Measurements from ENCODE around the gene ZNF268.

GRCh38 chr12:133135747-133136146 lies 45.5 kb upstream of the ZNF268 start:
- TF ChIP-seq EP300 (IDR thresholded peaks at IDR 0.05) (no peak), CTCF (IDR thresholded peaks at IDR 0.05) (no peak)
